Measurements from ENCODE around the gene SLC13A3.

DNA sequence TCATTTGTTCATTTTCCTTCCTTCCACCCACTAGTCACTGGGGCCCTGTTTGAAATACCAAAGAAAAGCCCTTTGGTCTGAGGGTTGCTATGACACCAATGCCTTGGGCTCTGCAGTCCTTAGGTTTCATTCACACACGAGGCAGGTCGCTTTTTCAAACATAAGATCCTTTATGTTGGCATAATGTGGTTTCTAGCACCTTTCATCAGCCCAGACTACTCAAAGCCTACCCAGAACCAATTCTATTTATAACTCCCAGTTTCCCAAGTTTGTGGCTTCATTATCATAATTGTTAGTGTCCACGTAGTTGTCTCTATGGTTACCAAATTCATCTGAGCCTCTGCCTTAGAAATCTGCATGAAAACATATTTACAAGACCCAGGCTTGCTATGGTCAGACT, 44.6 kb upstream of the SLC13A3 start:
- no peak for TF ChIP-seq CTCF (IDR thresholded peaks at IDR 0.05; ENCODE audit: low read length)
- TF ChIP-seq EZH2 (IDR thresholded peaks at IDR 0.05; ENCODE audit: borderline replicate concordance, low read length) = no peak

Measured in OCI-LY1 (cell line).